Measurements from ENCODE around the gene FMC1.

FMC1 gene

GRCh38 chr7:139387594-139387993, 46.5 kb downstream of the FMC1 start:
- no peak for DNase-seq

GRCh38 chr7:139389091-139389490, 48.0 kb downstream of the FMC1 start:
- no peak for DNase-seq

GRCh38 chr7:139389774-139390173, 48.6 kb downstream of the FMC1 start:
- DNase-seq: no peak

GRCh38 chr7:139393621-139394211, 52.6 kb downstream of the FMC1 start:
- no peak for DNase-seq

GRCh38 chr7:139394540-139394939, 53.4 kb downstream of the FMC1 start:
- no peak for DNase-seq

All from activated CD8-positive, alpha-beta memory T cell treated with anti-CD3 and anti-CD28 coated beads, Interleukin-2, amount 50 U/mL, for 48 hours (primary cell).